ENCODE measurements around the gene DPF3.

Gene DPF3

DNA sequence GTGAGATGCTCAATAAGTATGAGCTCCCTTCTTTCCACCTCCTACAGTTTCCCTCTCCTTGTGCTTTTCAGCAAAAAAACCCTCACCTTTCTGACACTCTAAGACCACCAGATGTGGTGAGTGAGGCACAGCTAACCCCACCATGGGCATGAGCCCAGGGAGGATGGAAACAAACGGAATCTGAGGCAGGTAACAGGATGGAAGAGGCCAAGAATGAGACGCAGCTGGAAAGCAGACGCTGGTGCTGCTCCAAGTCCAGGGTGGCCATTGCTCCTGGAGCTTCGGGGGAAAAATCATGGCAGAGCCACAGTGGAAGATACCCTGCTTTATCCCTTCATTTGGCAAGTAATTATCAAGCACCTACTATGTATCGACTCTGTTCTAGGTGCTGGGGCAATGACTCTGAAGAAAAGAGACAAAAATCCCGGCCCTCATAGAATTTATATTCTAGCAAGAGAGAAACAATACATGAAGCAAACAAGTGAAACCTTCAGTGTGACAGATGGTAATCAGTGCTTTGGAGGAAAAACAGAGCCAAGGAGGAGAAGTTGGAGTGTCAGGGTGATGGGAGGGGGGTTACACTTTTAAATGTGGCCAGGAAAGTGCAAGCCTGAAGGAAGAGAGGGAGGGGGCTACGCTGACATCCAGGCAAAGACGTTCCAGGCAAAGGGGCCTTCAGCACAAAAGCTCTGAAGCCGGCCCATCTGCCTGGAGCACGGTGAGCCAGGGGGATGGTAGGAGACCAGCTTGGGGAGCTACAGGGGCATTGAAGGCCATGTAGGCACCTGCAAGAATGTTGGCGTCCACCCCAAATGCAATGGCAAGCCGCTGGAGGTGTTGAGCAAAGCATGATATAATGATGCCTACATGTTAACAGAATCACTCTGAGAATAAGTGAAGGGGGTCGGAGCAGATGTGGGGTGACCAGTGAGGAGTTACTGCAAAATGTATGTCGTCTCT, 154.2 kb downstream of the DPF3 start:
- no peak for DNase-seq

DNA sequence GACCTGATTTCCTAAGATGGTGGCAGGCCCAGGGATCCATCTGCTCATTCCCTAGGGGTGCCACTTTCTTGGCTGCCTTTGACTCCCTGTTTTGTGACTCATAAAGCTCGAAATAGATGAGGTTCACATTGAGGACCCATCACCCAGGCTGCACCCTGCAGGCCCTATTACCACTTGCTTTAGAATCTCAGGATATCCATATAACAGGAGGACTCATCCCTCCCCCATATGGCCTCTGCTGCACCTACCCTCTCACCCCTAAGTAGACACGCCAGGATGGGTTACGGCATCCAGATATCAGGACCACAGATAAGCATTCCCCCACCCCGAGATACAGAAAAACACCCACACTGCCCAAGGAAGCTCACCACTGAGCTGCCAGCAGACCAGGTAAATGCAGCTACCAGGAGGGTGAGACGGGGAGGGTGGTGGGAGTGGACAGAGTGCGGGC, 155.7 kb downstream of the DPF3 start:
- DNase-seq: no peak

DNA sequence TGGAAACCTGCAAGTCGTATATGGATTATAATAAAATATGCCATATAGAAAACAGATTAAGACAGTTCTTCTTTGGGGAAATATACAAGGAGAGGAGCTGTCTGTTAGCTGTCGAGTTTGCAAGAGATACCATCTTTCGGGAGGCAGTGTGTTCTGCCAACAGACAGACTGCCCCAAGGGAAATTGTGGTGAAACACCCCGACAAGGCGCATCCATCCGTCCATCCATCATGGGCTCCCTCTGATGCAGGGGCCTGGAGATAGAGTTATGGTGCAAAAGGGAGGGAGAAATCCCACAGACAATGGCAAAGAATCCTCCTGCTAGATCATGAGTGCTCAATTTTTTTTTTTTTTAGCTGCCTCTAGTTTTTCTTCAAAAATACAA, 156.3 kb downstream of the DPF3 start:
- no peak for DNase-seq

DNA sequence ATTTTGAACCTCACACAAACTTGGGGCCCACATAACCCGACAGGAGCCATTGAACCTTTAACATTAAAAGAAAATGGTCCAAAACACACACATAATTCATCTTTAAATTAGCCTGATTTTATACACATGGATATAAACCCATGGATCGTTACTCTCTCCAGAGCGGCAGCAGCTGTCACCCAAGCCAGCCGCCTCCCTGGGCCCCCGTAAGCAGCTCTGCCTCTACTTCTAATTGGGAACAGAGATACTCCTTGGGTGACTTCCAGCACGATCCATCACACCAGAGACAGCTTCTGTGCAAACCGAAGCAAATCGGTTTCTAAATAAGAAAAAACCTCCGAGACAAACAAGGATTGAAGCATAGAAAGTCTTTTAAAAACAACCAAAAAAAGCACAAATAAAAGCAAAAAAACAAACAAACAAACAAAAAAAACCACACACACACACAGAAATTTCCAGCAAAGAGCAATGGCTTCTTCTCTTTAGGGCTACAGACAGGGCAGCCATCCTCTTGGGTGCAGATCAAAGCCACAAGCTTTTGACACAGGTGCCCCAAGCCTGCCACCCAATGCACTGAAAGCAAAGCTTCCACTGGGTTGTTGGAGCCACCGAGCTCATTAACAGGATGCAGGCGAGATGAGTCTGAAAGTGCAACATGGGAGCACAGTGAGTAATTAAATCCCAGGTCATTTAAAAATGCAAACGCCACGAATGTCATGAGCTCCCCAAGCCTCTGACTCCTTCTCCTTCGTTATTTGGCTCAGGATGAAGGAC, 156.9 kb downstream of the DPF3 start:
- DNase-seq: no peak

DNA sequence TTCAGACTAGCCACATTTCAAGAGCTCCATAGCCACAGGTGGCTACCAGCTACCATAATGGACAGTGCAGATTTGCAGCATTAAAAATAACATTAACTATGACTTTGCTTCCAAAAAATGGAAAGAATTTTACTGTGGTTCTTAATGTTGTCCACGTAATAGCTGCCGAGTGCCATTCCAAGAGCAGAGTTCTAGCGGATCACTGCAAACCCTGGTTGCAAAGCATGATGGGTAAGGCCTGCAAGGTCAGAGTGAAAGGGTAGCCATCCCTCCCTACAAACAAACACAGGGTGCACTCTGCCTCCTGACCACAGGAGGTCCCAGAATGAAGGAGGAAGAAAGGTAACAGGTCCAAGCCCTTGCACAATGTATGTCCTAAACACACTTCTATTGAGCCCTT, 157.6 kb downstream of the DPF3 start:
- no peak for DNase-seq

DNA sequence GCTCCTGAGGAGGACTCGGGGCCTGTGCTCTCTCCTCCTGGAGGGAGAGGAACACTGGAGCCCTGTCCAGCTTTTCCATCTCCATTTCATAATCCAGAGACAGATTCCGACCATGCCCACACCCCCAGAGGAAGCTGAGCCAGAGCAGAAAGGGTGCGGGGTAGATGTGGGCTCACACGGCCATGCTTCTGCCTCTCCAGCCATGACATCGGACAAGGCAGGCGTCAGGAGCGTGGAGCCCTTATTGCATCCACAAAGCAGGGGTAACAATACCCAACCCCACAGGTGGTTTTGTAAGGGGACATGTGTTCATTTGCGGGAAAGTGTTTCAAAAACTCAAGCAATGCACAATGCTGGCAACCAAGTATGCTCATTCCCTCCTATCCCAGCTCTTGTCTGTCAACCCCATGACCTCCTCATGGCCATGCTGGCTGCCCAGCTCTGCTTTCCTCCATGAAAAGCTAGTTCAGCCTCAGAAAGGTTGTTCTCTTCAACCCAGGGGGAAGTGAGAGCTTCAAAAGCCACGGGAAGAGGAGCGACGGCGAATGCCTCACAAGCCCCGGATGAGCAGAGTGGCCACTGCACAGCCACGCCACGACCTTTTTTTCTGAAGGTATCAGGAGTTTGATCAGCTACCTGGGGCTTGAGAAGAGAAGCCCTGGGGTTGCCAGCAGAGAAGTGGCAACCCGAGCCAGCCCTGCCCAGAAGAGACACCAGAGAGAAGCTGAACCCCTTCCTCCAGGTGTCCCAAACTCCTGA, 161.7 kb downstream of the DPF3 start:
- no peak for DNase-seq

DNA sequence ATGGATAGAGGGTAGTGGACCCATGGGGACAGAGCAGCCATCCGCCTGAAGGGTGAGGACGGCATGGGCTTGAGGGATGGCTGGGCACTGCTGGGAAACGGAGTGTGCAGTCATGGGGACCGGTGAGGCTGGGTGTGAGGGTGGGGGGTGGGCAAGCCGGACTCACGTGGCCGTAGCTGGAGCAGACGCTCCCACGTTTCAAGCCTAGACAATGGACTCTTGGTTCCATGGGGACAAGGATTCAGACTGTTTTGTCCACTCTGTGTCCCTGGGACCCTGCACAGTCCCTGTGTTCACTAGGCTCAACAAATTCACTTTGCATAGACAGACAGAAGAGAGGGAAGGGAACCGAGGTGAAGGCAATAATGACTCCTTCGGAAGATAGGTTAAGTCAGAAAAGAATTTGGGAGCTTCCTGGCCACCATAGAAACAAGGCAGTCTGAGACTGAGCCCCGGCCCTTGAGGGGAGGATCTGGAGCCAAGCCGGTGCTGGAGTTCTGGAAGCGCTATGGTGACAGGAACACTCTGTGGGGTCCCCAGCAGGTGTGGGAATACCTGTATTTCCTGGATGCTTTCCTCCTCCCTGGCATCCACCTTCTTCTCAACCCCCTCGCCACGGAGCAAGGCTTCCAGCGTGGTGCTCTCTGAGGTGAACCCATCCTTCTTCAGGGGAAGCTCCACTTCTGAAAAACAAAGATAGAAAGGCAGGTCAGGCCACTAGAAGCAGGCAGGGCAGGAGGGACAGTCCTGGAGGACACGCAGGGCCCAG, 162.5 kb downstream of the DPF3 start:
- no peak for DNase-seq

DNA sequence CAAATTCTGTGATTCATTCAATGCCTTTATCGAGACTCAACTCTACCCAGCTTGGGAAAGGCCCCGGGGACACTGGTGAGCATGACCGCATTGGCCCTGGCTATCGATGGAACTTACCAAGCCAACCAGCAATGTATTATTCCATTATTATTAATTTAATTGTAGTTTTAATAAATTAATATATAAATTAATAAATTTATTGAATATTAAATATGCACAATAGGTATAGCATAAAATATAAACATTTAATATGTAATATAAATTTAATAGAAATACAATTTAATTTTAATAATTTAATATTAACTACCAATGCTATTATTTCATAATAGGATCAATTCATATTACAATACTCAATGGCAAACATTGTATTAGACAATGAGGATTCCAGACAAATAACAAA, 163.4 kb downstream of the DPF3 start:
- no peak for DNase-seq

DNA sequence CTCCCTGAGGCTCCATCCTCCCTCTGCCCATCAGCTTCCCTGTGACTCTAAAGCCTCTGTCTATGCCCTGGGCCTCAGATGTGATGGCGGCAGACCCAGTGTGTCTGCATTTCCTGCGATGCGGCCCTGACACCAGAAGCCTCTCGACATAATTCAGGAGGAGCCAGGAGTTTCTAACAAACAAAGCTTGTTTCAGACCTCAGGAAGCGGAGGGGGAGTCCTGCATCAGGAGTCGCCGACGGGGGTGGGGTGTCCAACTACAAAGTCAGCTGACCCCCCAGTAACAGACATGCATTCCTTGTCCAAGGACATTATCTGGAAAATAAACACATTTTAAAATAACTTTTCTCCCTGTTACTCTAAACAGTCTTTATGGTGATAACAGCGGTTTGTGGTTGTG, 167.5 kb downstream of the DPF3 start:
- no peak for DNase-seq

DNA sequence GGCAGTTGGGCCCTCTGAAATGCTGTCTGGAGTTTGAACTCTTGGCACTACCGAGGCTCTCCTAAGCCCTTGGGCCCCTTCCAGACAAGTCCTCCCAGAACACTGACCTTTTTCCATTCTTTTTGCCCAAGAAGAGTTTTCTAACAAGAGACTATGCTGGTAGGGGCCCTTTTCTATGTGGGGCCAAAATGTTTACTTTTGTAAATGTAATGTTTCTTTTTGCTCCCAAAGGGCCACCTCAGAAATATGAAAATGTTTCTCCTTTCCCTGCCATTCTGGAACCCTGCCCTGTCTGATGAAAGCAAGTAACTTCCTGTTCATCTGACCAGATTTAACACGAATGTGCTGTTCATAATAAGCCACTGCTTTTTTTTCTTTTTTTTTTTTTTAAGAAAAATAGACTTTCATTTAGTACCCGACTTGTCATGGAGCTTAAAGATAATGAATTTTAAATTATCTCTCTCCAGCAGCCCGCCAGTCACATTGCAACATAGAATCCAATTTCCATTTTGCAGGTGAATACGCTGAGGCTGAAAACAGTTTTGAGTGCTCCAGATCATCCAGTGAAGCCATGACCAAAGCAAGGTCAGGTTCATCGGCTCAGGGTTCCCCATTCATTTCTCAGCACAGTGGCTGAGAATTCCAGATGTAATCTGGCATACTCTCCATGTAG, 169.9 kb downstream of the DPF3 start:
- DNase-seq: no peak

DNA sequence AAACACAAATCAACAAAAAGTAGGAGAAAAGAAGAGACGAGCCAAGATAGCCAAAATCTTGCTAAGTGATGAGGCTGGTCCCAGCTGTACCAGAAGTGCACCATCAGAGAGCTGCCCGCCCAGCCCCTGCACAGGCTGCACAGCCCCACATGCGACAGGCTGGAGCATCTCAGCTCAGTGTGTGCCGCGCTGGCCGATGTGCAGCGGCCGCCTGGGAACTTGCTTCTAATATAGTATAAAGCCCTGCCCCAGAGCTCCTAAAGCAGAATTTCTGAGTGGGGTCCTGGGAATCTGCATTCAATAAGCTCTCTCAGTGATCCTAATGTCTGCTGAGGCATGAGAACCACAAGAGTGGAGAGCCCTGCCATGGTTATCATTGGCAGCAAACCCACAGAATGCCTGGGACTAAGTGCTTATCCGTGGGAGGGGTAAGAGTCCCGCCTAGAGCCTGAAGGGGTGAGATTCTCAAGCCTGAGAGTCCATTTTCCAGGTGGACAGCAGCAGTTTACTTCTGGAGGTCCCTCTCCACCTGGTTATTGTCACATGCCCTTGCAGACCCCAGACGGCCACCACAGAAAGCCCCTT, 171.6 kb downstream of the DPF3 start:
- no peak for DNase-seq

DNA sequence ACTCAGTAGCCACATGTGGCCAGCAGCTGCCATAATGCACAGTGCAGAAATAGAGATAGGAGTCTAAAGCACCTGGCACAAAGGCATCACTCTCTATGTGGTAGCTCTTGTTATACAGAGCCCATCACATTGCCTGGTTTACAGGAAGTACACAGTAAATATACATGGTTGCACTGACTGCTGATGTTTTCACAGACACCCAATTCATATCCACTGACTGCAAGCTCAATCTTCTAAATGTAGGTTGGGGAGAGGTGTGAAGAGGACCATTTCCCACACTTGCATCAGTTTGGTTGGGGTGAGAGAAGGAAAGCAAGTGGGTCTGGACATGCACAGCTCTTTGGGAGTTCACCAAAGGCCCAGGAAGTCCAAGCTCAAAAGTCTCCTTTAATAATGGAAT, 172.8 kb downstream of the DPF3 start:
- DNase-seq: no peak

DNA sequence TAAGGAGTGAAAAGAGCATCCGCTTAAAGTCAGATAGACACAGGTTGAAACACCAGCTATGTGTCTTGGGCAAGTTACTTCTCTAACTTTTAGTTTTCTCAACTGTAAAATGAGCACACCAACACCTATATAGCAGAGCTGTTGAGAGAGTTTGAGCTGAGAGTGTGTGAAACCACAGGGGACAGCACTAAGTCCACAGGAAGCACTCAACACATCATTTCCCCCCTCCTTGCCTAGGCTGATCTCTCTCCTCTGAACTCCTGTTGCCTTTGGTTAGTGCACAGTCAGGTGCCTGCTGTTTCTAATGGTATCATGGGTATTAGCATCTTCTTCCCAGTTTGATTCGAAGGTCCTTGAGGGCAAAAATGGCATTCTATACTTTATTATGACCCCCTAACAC, 176.7 kb downstream of the DPF3 start:
- DNase-seq: no peak

DNA sequence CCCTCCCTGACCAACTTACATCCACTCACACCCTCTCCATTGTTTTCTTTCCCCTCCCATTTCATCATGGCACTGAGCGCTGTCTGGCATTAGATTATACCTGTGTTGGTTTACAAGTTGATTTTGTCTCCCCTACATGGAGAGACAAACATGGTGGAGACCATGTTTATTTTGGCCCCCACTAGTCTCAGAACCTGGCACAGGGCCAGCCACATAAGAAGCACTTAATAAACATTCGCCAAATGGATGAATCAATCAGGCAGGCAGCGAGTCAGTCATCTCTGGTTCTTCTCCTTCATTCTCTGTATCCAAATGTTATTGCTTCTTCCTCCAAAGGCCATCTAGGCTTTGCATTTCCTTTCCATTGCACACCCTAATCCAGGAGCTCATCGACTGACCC, 177.4 kb downstream of the DPF3 start:
- DNase-seq: no peak

DNA sequence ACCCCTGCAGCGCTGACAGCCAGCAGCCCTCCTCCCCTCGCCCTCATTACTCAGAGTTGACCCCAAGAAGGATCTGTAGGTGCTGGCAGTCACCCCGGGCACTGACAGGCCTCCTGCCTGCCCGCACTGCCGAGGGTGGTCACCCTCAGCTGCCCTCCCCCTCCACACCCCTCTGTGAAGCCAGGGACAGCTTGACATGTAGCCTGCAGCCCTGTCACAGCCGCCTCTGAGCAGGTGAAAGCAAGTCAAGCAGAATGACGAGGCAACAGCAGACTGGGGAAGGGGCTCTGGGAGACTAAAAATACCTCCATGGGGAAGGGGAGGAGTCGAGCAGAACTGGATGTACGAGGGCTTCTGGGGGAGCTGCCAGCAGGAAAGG, 178.1 kb downstream of the DPF3 start:
- no peak for DNase-seq

DNA sequence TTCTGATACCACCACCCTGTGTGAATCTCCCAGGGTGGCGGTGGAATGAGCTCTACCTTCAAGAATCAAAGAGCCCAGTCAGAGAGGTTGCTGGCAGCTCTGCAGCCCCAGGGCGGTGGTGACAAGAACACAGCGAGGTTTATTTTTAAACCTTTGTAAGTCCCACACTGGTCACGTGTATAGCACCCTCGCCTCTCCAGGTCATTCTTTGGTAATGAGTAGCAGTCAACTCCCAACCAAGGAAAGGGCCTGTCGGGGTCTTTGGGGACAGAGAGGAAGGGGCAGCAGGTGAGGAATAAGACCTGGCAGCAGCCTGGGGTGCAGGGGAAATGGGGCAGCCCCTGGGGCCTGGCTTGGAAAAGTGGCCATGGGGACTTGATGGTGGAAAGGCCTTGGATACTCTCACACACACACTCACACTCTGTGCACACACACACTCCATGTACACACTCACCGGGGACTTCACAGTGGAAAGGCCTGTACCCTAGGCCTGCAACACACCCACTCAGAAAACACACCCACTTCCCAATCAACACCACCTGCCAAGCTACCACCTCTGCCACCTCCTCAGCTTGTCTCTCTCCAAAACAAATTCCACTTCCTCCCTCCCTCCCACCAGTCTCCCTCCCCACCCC, 178.6 kb downstream of the DPF3 start:
- no peak for DNase-seq

DNA sequence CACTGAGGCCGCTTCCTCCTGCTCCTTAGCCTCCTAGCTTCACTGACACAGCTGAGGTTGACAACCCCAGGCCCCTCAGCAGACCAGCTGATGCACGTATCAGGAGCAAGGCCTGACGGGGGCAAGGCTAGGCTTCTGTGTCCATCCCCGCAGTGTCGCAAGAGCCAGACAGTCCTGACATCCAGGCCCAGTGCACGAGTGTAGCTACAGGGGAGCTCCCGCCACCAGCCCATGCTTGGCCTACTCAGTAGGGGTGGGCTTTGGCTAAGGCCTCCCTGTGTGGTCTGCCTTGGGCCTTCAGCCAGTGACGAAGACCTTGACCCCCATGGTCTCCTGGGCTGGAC, 179.1 kb downstream of the DPF3 start:
- DNase-seq: no peak

DNA sequence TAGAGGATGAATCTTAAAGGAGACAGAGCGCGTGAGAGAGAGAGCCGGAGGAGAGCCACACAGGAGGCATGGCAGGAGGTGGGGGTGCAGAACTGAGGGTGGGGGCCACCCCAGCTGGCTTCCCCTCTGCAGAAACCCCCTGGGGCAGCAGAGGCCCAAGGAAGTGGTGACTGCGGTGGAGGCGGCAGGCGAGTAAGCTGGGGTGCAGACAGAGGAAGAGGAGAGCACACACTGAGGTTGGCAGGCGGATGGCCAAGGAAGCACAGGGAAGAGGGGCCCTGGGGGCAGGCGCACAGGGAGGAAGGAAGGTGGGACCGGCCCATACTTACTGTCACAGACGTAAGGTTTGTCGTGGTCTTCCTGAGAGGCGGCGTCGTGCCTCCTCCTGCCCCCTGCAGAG, 179.8 kb downstream of the DPF3 start:
- DNase-seq: no peak

DNA sequence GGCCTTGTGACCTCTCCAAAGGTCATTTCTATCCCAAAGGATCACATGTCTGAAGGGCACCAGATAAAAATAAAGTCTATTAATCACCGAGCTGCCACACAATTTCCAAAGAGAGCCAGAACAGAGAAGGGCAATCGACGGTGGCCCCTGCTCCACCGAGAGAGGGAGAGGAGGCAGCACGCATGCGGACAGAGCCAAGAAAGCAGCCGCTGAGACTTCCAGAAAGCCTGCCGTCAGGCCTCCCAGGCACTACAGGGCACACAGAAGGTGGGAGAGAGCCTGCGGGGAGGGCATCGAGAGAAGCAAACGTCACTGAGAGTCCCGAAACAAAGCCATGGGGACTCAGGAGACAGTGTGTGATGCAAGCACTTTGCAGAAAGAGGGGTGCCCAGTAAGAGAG, 182.0 kb downstream of the DPF3 start:
- DNase-seq: no peak

DNA sequence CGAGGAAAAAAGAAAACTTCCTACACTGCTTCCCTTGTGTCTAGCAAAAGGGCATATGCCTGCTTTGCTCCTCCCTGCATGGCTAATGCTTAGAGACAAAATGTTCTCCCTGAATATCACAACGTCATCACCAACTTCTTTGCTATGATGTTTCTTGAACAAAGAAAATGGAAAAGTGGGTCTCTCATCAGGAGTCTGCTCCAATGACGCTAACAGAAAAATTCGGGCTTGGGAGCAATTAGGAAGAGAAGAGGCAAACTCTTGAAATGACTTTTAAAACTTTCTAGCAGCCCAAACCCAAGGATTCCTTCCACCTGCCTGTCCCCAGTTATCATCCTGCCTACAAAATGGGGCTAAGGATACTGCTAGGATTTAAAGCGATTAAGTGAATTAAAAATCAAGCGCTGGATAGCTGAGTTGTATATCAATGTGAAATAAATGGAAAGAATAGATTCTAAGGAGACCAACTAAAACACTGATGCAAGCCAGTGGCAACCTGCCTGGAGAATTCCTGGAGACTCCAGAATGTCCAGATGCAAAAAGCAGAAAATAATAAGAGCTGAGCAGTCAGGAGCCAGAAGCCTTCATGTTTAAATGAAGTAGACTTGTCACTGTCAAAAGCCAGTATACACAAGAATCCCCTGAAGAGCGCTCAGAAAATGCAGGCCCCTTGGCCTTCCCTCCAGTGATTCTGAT, 183.8 kb downstream of the DPF3 start:
- DNase-seq: no peak

Data from NCI-H446 (cell line).